Esophagus muscularis mucosa (tissue), 4 donors: Measurements from ENCODE around the gene CTU1. TPM values are rescaled to one million over a fixed set of nuclear protein-coding genes. Genes with fewer than 3 reads are reported as not detected.

Experiments
- DNase-seq: peaks from one replicate; pipeline ENCODE4 v3.0.0-alpha.2; 2017; ENCODE audit errors: extremely low spot score
- H3K27ac ChIP-seq, 4 donors: fragments of 200-600 bp; sonication (generic); replicated peaks in 1 of 4; 1 replicate in 3 of 4; 2 replicates in 1 of 4; pipeline ENCODE4 v1.5.1; 2016 to 2019; ENCODE audit warnings: mild to moderate bottlenecking in 1 of 4
- H3K27me3 ChIP-seq, 4 donors: fragments of 200-600 bp; sonication (generic); one replicate each; pipeline versions ENCODE4 v1.5.1 to v1.6.0; 2016 to 2019
- H3K36me3 ChIP-seq, 4 donors: fragments of 200-600 bp; sonication (generic); one replicate each; pipeline ENCODE4 v1.5.1; 2016 to 2019
- H3K4me1 ChIP-seq, 4 donors: fragments of 200-600 bp; sonication (generic); one replicate each; pipeline ENCODE4 v1.5.1; 2016 to 2019
- H3K4me3 ChIP-seq, 4 donors: fragments of 200-600 bp; sonication (generic); 1 replicate in 2 of 4; 2 replicates in 2 of 4; pipeline ENCODE4 v1.5.1; 2016 to 2019; ENCODE audit warnings: mild to moderate bottlenecking in 4 of 4, moderate library complexity in 1 of 4
- H3K9me3 ChIP-seq, 4 donors: fragments of 200-600 bp; sonication (generic); 1 replicate in 3 of 4; 2 replicates in 1 of 4; pipeline ENCODE4 v1.5.1; 2016 to 2019
- EP300 ChIP-seq: sonication (generic); formaldehyde crosslinking; IDR thresholded peaks from one replicate; pipeline ENCODE4 v1.6.1; 2017; ENCODE audit warnings: antibody characterized with exemption
- POLR2A ChIP-seq: fragments of 450-650 bp; IDR thresholded peaks from one replicate; pipeline ENCODE4 v1.6.1; 2017; ENCODE audit warnings: antibody characterized with exemption, moderate library complexity, mild to moderate bottlenecking, low read depth
- POLR2AphosphoS5 ChIP-seq, 2 donors: sonication (generic); formaldehyde crosslinking; IDR thresholded peaks; one replicate each; pipeline ENCODE4 v1.6.1; 2017; ENCODE audit warnings: antibody characterized with exemption in 2 of 2
- WGBS: methylation state at CpG from one replicate; pipeline ENCODE4 v1.1.5; 2018; 5-methylcytosine and 5-hydroxymethylcytosine counted together
- intact Hi-C: fragments of 100-400 bp; cut with DNase I; formaldehyde crosslinking; loops from one replicate; pipeline ENCODE4 v1.15.1; 2023
- total RNA-seq, 4 donors: library from RNA; depleted of rRNA; stranded (reverse); fragments of >200 nt; gene quantifications; one replicate each; pipeline versions ENCODE4 v1.1.0 to v1.2.1, GENCODE V29; 2016
- TF ChIP-seq, protein P1 (sequence below), 3 experiments: fragments of 200-600 bp in 2 of 3; fragments of 450-650 bp in 1 of 3; sonication (generic) in 2 of 3; IDR thresholded peaks; one replicate each; pipeline ENCODE4 v1.5.1; 2017 to 2019; ENCODE audit warnings: antibody characterized with exemption in 3 of 3, mild to moderate bottlenecking in 2 of 3, moderate library complexity in 1 of 3

The CTU1 gene
- total RNA-seq, 4 donors from 2014 or later = 7.1 to 18.9 (median 13.7) TPM

DNA sequence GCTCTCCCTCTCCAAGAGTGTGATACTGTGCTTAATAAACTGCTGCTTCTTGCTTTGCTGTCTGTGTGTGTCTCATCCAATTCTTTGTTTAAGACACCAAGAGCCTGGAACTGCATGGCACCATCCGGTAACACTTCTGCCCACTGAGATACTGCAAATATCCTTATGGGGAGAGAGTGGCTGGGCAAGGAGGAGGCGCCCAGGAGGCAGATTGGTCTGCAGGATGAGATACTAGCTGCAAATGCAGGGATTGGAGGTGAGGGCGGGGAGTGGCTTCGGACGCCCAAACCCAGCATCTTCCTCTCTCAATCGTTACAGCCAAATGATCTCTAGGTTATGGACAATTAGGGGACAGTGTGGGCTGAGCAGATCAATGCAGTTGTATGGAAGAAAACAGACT is 32.2 kb upstream of the CTU1 start:
- no peak for DNase-seq
- H3K4me3 ChIP-seq = no peak overlapping the region
- no peak overlapping the region for H3K27ac ChIP-seq
- H3K4me1 ChIP-seq = no peaks in the 10 kb centered on the region
- 25% methylated on average over 6 of the region's 6 CpGs for WGBS
- TF ChIP-seq, protein P1, sequence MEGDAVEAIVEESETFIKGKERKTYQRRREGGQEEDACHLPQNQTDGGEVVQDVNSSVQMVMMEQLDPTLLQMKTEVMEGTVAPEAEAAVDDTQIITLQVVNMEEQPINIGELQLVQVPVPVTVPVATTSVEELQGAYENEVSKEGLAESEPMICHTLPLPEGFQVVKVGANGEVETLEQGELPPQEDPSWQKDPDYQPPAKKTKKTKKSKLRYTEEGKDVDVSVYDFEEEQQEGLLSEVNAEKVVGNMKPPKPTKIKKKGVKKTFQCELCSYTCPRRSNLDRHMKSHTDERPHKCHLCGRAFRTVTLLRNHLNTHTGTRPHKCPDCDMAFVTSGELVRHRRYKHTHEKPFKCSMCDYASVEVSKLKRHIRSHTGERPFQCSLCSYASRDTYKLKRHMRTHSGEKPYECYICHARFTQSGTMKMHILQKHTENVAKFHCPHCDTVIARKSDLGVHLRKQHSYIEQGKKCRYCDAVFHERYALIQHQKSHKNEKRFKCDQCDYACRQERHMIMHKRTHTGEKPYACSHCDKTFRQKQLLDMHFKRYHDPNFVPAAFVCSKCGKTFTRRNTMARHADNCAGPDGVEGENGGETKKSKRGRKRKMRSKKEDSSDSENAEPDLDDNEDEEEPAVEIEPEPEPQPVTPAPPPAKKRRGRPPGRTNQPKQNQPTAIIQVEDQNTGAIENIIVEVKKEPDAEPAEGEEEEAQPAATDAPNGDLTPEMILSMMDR (IDR thresholded peaks at IDR 0.05) = no peak
- TF ChIP-seq EP300 (no peak), POLR2AphosphoS5 (IDR thresholded peaks at IDR 0.05) (no peak), POLR2A (no peak)
- intact Hi-C loops = no loop called here
- H3K9me3 ChIP-seq = no peaks in the 10 kb centered on the region
- no peaks in the 10 kb centered on the region for H3K36me3 ChIP-seq
- H3K27me3 ChIP-seq = peaks cover 0 to 71% (median 3%) of the 10 kb centered on the region in 4 donors

DNA sequence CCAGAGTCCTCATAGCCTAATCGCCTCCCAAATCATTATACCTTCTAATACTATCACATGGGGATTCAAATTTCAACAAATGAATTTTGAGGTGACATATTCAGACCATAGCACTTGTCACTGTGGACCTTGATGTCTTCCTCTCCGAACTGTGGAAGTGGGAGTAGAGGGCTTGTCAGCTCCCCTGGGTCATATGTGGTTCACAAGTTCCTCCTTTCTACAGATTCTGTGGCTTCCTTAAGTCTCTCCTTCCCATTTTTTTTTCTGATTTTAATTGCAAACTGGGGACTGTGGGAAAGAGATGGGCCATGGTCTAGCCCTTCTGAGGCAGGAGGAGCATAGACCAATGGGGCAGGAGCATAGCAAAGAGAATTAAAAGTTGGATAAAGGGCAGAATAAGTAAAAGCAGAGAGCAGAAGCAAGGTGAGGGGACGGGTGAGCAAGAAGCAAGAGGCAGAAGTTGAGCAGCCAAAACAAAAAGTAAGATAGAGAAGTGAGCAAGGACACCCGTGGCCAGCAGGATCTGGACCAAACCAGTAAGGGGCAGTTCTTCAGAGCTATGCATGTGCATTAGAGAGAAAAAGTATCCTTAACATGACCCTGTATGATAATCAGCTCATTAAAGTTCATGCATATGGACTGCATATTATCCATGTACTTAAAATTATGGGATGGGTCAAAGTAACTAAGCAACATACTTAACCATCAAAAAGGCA is 31.2 kb upstream of the CTU1 start:
- Histone ChIP-seq H3K4me1 (no peaks in the 10 kb centered on the region), H3K27me3 (peaks cover 0 to 69% (median 3%) of the 10 kb centered on the region in 4 donors), H3K9me3 (no peaks in the 10 kb centered on the region), H3K36me3 (no peaks in the 10 kb centered on the region), H3K4me3 (no peak overlapping the region), H3K27ac (peak overlapping the region in 3 of 4 donors; percentile 1 to 49 (median 38))
- no peak for DNase-seq
- TF ChIP-seq POLR2A (no peak), POLR2AphosphoS5 (IDR thresholded peaks at IDR 0.05) (no peak), EP300 (no peak)
- TF ChIP-seq, protein P1 (IDR thresholded peaks at IDR 0.05) = no peak
- 54% methylated on average over 4 of the region's 4 CpGs for WGBS
- intact Hi-C loops = no loop called here

DNA sequence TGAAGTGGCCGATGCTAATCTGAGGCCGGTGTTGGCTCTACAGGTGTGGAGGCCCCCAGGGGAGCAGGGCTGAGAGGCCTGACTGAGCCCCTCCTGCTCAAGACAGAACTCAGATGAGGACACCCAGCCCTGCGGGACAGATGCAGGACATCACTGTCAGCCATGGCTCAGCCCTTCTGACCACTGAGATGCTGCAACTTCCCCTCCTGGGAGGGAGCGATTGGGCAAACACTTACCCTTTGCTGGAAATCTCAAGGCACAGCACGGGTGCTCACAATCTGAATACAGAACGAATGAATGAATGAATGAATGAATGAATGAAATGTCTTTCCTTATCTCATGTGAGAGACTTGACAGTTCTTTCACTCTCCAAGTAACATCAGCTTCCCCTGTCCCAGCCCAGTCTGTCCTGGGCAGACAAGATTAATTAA is 30.4 kb upstream of the CTU1 start:
- no peaks in the 10 kb centered on the region for H3K4me1 ChIP-seq
- DNase-seq = no peak
- WGBS = 28% methylated on average over 3 of the region's 6 CpGs
- H3K9me3 ChIP-seq = no peaks in the 10 kb centered on the region
- H3K4me3 ChIP-seq = no peak overlapping the region
- intact Hi-C loops = no loop called here
- peaks cover 0 to 60% (median 3%) of the 10 kb centered on the region in 4 donors for H3K27me3 ChIP-seq
- no peak for TF ChIP-seq EP300
- no peak for TF ChIP-seq POLR2A
- TF ChIP-seq POLR2AphosphoS5 (IDR thresholded peaks at IDR 0.05) = no peak
- TF ChIP-seq, protein P1 (IDR thresholded peaks at IDR 0.05) = no peak
- H3K36me3 ChIP-seq = no peaks in the 10 kb centered on the region
- peak overlapping the region in 2 of 4 donors; percentile 38 to 49 for H3K27ac ChIP-seq

DNA sequence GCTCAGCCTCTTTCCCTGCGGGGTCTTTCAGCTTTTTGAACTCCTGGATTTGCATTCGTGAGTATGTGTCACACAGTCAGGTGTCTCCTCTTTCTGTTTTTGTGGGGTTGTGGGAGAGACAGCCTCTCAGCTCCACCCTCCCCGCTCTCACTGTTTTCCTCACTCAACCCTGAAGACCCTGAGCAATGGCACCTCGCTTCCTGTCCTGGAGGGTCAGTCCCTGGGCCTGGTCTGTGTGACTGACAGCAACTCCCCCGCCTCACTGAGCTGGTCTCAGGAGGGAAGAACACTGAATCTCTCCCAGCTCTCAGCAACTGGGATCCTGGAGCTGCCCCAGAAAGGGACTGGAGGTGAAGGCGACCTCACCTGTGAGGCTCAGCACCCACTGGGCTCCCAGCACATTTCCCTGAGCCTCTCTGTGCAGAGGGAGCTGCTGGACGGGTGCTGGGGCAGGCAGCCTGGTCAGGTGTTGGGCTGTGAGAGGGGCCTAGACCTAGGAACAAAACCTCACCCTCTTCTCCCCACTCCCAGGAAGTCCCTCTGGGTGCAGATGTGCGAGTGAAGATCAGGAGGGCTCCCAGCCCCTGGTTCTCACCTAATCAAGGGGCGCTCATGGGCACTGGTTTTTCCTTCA is 29.7 kb upstream of the CTU1 start:
- H3K4me1 ChIP-seq = no peaks in the 10 kb centered on the region
- no peaks in the 10 kb centered on the region for H3K36me3 ChIP-seq
- peak overlapping the region in 3 of 4 donors; percentile 19 to 41 (median 35) for H3K27ac ChIP-seq
- H3K27me3 ChIP-seq = peaks cover 0 to 55% (median 3%) of the 10 kb centered on the region in 4 donors
- DNase-seq = no peak
- TF ChIP-seq, protein P1 (IDR thresholded peaks at IDR 0.05) = no peak
- TF ChIP-seq POLR2A (no peak), EP300 (no peak), POLR2AphosphoS5 (IDR thresholded peaks at IDR 0.05) (no peak)
- no peak overlapping the region for H3K4me3 ChIP-seq
- no peaks in the 10 kb centered on the region for H3K9me3 ChIP-seq
- WGBS = 71% methylated on average over 7 of the region's 9 CpGs
- intact Hi-C loops = no loop called here
